Prostate gland (tissue), 2 donors: ENCODE data around the gene SMIM36.

Experiments used
- POLR2A ChIP-seq: fragments of 450-650 bp; IDR thresholded peaks from one replicate; pipeline ENCODE4 v1.6.1; 2016; ENCODE audit warnings: antibody characterized with exemption, mild to moderate bottlenecking
- POLR2AphosphoS5 ChIP-seq: sonication (generic); formaldehyde crosslinking; IDR thresholded peaks from one replicate; pipeline ENCODE4 v1.6.1; 2017; ENCODE audit warnings: antibody characterized with exemption
- TF ChIP-seq, protein P1 (sequence below), 4 experiments: fragments of 200-600 bp in 2 of 4; fragments of 450-650 bp in 2 of 4; sonication (generic) in 2 of 4; IDR thresholded peaks; 1 replicate in 3 of 4; 2 replicates in 1 of 4; pipeline ENCODE4 v1.5.1; 2016 to 2019; ENCODE audit warnings: antibody characterized with exemption in 4 of 4, mild to moderate bottlenecking in 2 of 4, moderate library complexity in 2 of 4

GRCh38 chr17:55424893-55425540 is 86.2 kb downstream of the SMIM36 start:
- TF ChIP-seq, protein P1, sequence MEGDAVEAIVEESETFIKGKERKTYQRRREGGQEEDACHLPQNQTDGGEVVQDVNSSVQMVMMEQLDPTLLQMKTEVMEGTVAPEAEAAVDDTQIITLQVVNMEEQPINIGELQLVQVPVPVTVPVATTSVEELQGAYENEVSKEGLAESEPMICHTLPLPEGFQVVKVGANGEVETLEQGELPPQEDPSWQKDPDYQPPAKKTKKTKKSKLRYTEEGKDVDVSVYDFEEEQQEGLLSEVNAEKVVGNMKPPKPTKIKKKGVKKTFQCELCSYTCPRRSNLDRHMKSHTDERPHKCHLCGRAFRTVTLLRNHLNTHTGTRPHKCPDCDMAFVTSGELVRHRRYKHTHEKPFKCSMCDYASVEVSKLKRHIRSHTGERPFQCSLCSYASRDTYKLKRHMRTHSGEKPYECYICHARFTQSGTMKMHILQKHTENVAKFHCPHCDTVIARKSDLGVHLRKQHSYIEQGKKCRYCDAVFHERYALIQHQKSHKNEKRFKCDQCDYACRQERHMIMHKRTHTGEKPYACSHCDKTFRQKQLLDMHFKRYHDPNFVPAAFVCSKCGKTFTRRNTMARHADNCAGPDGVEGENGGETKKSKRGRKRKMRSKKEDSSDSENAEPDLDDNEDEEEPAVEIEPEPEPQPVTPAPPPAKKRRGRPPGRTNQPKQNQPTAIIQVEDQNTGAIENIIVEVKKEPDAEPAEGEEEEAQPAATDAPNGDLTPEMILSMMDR (IDR thresholded peaks at IDR 0.05): no peak
- TF ChIP-seq POLR2AphosphoS5: no peak
- TF ChIP-seq POLR2A: no peak
